HG03457 (cell line): ENCODE measurements around the gene HIVEP3.

Experiments
- ATAC-seq: cut with Tn5 transposase; IDR thresholded peaks from one replicate; pipeline ENCODE4 v1.9.1; 2021; ENCODE audit warnings: moderate number of reproducible peaks; ENCODE audit not compliant: unreplicated experiment

HIVEP3 gene

GRCh38 chr1:41480204-41481108, 438.3 kb downstream of the HIVEP3 start:
- ATAC-seq, result no peak

- no peak for ATAC-seq
Measured at GRCh38 chr1:41479808-41480160, 438.9 kb downstream of the HIVEP3 start.

- no peak for ATAC-seq
Measured at GRCh38 chr1:41479000-41479807, 439.5 kb downstream of the HIVEP3 start.

- ATAC-seq, result no peak
Measured at GRCh38 chr1:41478118-41478748, 440.5 kb downstream of the HIVEP3 start.

- ATAC-seq, result no peak
Measured at GRCh38 chr1:41476807-41477361, 441.8 kb downstream of the HIVEP3 start.

DNA sequence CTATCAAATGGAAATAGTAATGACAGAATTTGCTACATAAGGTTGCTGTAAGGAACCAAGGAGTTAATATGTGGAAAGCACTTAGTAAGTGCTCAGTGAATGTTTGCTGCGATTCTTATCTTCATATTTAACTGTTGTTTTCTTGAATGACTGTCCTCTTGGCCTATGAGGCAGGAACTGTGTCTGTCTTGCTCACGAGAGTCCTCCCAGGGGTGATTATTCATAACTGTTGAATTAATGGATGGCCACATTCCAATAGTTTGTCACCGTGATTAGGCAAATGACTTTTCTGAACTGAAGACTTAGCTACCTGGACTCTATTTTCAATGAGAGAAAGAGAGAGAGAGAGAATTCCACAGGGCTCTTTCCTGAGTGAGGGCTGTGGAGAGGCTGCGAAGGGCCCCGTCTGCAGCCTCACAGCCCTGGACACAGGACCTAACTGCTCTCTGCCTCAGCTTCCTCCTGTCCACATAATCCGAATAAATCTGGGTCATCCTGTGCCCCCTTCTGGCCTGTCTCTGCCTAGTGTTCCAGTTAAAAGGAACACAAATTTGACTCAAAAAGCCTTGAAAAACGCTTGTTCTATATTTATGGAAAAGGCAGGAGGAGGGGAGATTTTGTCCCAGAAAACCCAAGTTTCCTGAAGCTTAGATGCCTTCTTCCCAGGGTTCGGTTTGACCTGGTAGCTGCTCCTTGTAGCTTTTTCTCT, 442.7 kb downstream of the HIVEP3 start:
- no peak for ATAC-seq

- ATAC-seq, result no peak
Measured at GRCh38 chr1:41475346-41475745, 443.4 kb downstream of the HIVEP3 start.

- no peak for ATAC-seq
Measured at GRCh38 chr1:41474490-41475271, 444.0 kb downstream of the HIVEP3 start.

- ATAC-seq, result no peak
Measured at GRCh38 chr1:41473738-41474362, 444.9 kb downstream of the HIVEP3 start.

GRCh38 chr1:41471658-41472057, 447.1 kb downstream of the HIVEP3 start:
- no peak for ATAC-seq

DNA sequence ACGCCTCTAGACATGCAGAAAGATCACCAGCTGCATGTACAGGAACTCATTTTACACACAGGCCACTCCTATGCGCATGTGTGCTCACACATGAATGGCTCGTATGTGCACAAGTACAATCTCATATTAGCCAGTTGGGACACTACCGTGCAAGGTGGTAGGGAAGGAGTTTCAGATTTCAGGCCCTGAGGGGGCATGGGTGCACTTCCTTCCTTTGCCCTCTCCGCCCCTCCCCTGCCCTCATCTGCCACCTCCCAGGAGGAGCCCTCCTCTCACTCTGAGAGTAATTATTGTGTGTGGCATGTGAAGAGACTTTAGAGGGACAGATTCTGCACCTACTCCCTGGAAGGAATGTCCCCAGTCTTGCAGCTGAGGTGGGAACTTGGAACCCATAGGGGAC, 449.0 kb downstream of the HIVEP3 start:
- no peak for ATAC-seq

DNA sequence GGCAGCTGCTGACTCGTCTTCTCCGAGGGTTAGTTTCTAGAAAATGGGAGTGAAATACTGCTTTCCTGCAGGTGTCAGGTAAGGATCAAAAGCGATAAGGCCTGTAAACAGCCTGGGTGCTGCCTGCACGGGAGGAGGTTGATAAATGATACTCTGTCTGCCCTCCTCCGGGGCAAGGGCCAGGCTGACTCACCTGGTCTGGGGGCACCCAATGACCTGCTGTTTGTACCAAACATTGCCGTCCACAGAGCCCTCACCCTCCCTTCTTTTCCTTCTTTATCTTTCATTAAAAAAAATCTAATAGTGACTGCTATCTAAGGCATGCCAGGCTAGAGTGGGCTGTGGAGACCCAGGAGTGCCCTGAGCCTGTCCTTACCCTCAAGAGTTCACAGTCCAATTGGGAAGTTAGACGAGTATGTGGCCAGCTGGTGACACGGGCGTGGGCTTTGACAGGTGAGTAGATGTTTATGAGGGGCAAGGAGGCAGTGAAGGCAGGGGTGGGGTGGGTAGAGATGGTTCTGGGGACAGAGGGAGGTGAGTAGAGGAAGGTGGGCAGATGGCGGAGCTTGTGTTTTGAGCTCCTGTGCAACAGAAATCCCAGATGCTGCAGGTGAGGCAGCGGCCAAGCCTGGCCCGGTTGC, 450.5 kb downstream of the HIVEP3 start:
- ATAC-seq, result no peak

DNA sequence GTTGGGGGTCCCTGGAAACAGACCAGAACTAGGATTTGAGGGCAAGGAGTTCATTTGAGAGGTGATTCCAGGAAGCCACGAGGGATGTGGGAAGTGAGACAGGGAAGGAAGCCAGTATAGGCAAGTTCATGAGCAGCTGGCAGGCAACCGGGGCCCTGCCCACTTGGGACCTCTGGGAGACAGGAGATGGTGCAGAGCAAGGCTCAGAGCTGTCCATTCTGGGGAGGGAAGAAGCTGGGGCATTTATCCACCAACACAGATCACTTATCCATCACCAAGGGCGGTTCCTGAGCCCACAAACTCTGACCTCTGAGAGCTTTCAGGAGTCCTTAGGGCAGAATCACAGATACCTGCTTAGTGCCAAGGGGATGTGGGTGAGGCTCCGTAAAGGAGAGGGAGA, 451.0 kb downstream of the HIVEP3 start:
- ATAC-seq, result no peak

DNA sequence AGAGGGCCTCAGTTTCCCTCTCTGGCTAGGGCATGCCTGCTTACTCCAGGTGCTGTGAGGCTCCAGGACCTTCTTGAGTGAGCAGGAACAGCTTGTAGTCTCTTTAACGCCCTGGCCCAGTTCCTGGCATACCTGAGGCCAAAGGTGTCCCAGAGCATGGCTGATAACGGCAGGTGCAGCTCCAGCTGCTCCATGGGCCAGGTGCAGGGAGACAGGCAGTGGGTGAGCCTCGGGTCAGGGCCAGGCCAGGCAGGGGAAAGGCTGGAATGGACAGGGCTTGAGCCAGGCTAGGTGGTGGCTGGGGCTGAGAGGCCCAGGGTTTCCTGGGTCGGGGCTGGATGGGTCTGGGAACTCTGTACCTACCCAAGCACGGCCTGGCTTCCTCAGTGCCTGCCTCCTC, 452.6 kb downstream of the HIVEP3 start:
- ATAC-seq, result no peak

GRCh38 chr1:41465741-41466140, 453.0 kb downstream of the HIVEP3 start:
- no peak for ATAC-seq

- ATAC-seq, result no peak
Measured at GRCh38 chr1:41464885-41465284, 453.8 kb downstream of the HIVEP3 start.

GRCh38 chr1:41463516-41463915, 455.2 kb downstream of the HIVEP3 start:
- no peak for ATAC-seq

GRCh38 chr1:41462680-41463004, 456.1 kb downstream of the HIVEP3 start:
- no peak for ATAC-seq
